Ishikawa (cell line): Measurements from ENCODE around the gene USP37.

Source experiments
- CEBPB ChIP-seq: IDR thresholded peaks from 2 replicates; pipeline ENCODE4 v1.6.1; 2012
- CREB1 ChIP-seq: IDR thresholded peaks from 2 replicates; pipeline ENCODE4 v1.6.1; 2012; ENCODE audit warnings: low read depth
- EGR1 ChIP-seq: IDR thresholded peaks from 2 replicates; pipeline ENCODE4 v1.6.1; 2012
- EP300 ChIP-seq: IDR thresholded peaks from 2 replicates; pipeline ENCODE4 v1.6.1; 2012; ENCODE audit warnings: borderline replicate concordance
- FOXM1 ChIP-seq: IDR thresholded peaks from 2 replicates; pipeline ENCODE4 v1.6.1; 2012; ENCODE audit warnings: low read depth, borderline replicate concordance
- NFIC ChIP-seq: IDR thresholded peaks from 2 replicates; pipeline ENCODE4 v1.6.1; 2012
- RAD21 ChIP-seq: IDR thresholded peaks from 2 replicates; pipeline ENCODE4 v1.6.1; 2012; ENCODE audit warnings: low read depth
- TAF1 ChIP-seq: IDR thresholded peaks from 2 replicates; pipeline ENCODE4 v1.6.1; 2012; ENCODE audit warnings: low read depth, mild to moderate bottlenecking
- TCF12 ChIP-seq: IDR thresholded peaks from 2 replicates; pipeline ENCODE4 v1.6.1; 2012; ENCODE audit warnings: low read depth
- TEAD4 ChIP-seq: IDR thresholded peaks from 2 replicates; pipeline ENCODE4 v1.6.1; 2012
- YY1 ChIP-seq: IDR thresholded peaks from 2 replicates; pipeline ENCODE4 v1.6.1; 2012; ENCODE audit warnings: low read depth
- ZBTB7A ChIP-seq: IDR thresholded peaks from 2 replicates; pipeline ENCODE4 v1.6.1; 2012; ENCODE audit warnings: low read depth
- TF ChIP-seq, protein P1 (sequence below): IDR thresholded peaks from 2 replicates; pipeline ENCODE4 v1.6.1; 2012
- TF ChIP-seq, protein P2 (sequence below): IDR thresholded peaks from 2 replicates; pipeline ENCODE4 v1.6.1; 2012
- TF ChIP-seq, protein P3 (sequence below): IDR thresholded peaks from 2 replicates; pipeline ENCODE4 v1.6.1; 2012; ENCODE audit warnings: low read depth, mild to moderate bottlenecking

The USP37 gene

DNA sequence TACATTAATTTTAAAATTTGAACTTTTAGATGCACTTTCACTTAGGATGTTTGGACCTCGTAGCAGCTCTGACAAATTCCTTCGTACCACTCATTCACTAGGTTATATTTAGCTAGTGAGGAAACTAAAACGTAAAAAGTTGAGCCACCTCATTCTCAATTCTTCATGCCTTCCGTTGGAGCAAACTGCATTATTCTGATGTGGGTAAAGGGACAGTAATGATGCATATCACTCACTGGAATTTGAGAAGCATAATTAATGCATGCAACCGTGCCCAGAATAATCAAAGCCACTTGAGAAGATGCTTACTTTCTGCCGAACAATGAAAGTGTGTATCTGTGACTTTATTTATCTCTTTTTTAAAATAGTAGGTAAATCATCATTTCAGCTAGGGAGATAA, 2.7 kb upstream of the USP37 start:
- no peak for TF ChIP-seq FOXM1
- no peak for TF ChIP-seq NFIC
- no peak for TF ChIP-seq CREB1
- TF ChIP-seq ZBTB7A = no peak
- TF ChIP-seq EP300 = no peak
- no peak for TF ChIP-seq TCF12
- TF ChIP-seq, protein P1, sequence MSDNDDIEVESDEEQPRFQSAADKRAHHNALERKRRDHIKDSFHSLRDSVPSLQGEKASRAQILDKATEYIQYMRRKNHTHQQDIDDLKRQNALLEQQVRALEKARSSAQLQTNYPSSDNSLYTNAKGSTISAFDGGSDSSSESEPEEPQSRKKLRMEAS = no peak
- TF ChIP-seq EGR1 = no peak
- TF ChIP-seq, protein P2, sequence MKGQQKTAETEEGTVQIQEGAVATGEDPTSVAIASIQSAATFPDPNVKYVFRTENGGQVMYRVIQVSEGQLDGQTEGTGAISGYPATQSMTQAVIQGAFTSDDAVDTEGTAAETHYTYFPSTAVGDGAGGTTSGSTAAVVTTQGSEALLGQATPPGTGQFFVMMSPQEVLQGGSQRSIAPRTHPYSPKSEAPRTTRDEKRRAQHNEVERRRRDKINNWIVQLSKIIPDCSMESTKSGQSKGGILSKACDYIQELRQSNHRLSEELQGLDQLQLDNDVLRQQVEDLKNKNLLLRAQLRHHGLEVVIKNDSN = no peak
- TF ChIP-seq, protein P3, sequence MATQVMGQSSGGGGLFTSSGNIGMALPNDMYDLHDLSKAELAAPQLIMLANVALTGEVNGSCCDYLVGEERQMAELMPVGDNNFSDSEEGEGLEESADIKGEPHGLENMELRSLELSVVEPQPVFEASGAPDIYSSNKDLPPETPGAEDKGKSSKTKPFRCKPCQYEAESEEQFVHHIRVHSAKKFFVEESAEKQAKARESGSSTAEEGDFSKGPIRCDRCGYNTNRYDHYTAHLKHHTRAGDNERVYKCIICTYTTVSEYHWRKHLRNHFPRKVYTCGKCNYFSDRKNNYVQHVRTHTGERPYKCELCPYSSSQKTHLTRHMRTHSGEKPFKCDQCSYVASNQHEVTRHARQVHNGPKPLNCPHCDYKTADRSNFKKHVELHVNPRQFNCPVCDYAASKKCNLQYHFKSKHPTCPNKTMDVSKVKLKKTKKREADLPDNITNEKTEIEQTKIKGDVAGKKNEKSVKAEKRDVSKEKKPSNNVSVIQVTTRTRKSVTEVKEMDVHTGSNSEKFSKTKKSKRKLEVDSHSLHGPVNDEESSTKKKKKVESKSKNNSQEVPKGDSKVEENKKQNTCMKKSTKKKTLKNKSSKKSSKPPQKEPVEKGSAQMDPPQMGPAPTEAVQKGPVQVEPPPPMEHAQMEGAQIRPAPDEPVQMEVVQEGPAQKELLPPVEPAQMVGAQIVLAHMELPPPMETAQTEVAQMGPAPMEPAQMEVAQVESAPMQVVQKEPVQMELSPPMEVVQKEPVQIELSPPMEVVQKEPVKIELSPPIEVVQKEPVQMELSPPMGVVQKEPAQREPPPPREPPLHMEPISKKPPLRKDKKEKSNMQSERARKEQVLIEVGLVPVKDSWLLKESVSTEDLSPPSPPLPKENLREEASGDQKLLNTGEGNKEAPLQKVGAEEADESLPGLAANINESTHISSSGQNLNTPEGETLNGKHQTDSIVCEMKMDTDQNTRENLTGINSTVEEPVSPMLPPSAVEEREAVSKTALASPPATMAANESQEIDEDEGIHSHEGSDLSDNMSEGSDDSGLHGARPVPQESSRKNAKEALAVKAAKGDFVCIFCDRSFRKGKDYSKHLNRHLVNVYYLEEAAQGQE = no peak
- TF ChIP-seq RAD21 = no peak
- TF ChIP-seq CEBPB = no peak
- TF ChIP-seq TAF1 = no peak
- TF ChIP-seq TEAD4 = no peak
- TF ChIP-seq YY1 = no peak

DNA sequence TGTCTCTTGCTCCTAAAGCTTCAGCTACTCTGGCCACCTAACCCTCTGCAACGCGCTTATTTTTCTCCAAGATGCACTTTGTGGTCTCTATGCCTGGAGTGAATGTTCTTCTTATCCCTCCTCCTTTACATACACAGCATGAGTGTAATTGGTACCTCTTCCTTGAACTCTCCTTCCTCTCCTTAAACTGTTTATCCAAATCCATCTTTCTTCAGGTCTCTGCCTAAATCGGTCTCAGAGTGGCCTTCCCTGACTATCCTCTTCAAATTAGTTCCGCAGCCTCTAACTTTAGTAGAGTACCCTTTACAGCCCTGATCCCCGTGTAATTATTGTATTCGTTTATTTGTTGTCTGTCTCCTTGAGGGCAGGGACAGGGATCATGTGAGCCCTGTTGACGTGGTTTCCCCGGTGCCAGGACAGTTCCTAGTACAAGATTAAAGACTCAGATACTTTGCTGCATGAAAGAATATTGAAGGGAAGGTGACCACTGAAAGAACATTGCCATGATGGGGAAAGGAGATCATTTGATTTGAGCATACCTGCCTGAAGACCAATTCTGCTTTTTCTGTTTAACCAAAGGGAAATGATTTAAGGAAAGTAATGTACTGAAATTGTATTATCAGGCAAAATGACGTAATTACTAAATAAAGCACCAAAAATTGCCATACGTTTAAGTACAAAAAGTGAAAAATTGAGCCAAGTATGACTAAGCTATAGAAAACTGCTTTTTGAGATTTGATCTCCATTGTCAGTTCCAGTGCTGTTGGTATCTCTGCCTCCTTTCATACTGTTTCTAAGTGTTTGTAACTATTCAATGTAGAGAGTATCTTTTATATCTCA, 1.7 kb upstream of the USP37 start:
- TF ChIP-seq, protein P2 = 0 out of 2 replicates have a peak, but pooled peaks have one; percentile 29
- no peak for TF ChIP-seq FOXM1
- no peak for TF ChIP-seq TCF12

DNA sequence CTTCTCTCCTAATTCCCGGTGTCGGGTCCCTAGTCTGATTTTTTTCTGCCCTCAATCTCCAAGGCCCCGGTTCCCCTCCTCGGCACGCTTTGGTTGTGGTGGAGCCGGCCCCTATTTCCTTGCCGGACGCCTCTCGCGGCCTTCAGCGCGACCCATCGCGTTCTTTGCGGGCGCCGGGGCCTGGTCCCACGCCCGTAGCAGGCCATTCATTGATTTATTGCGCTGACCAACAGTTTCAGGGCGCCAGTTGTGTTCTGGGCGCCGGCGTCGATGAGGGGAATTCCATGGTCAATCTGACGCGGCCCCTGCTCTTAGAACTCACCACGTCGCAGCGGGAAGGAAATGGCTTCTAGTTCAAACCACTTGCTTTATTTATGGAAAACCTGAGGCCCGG, 884 bp upstream of the USP37 start:
- no peak for TF ChIP-seq EP300
- TF ChIP-seq, protein P2 = no peak
- no peak for TF ChIP-seq ZBTB7A
- TF ChIP-seq CEBPB = no peak
- peak; percentile 14; the same call in 1 of the 2 replicates for TF ChIP-seq FOXM1
- 0 out of 2 replicates have a peak, but pooled peaks have one; percentile 3 for TF ChIP-seq TCF12
- TF ChIP-seq RAD21 = no peak
- TF ChIP-seq CREB1 = no peak
- TF ChIP-seq TEAD4 = no peak
- TF ChIP-seq, protein P1 = no peak
- TF ChIP-seq TAF1 = no peak; the same call in none of the 2 replicates
- TF ChIP-seq YY1 = no peak
- no peak for TF ChIP-seq NFIC
- TF ChIP-seq, protein P3 = 0 out of 2 replicates have a peak, but pooled peaks have one; percentile 3

DNA sequence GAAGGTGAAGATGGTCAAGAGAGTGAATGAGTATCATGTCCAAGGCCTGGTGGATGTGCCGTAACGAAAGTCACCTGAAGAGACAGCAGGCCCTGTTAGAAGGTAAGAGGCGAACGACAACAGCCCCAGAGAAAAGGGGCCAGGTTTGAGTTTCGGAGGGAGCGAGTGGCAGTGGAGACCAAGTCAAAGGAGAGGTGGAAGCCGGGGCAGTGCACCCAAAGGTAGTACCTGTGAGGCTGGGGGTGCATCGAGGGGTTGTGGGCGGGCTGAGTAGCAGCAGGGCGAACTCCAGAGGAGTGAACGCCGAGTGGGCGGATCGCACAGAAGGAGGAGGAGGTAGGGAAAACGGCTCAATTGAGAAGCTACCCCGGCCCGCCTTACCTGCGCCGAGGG, 358 bp downstream of the USP37 start:
- 0 out of 2 replicates have a peak, but pooled peaks have one; percentile 45 for TF ChIP-seq EGR1
- TF ChIP-seq CREB1 = no peak
- TF ChIP-seq, protein P3 = no peak
- no peak for TF ChIP-seq TCF12
